Neural cell (in vitro differentiated cells): ENCODE results near the gene GSG1L. TPM values are rescaled to one million over a fixed set of nuclear protein-coding genes. Genes with fewer than 3 reads are reported as not detected.

Experiments
- H2AFZ ChIP-seq: fragments of 200-600, 300-800 bp; sonication (generic), shearing (Covaris generic); 2 replicates; pipeline ENCODE4 v1.6.0; 2014; ENCODE audit warnings: low read depth, mild to moderate bottlenecking, antibody characterized with exemption, low read length, moderate library complexity
- H3F3A ChIP-seq: fragments of 200-600 bp; shearing (Covaris generic); 2 replicates; pipeline ENCODE4 v1.6.1; 2016; ENCODE audit warnings: mild to moderate bottlenecking, moderate library complexity, mixed read lengths, antibody characterized with exemption, low read length; ENCODE audit not compliant: insufficient read depth, poor library complexity, severe bottlenecking
- H3K27ac ChIP-seq: fragments of 200-600, 300-800 bp; sonication (generic), shearing (Covaris generic); 2 replicates; pipeline ENCODE4 v1.5.1; 2014; ENCODE audit warnings: mild to moderate bottlenecking, low read length, moderate library complexity
- H3K27me3 ChIP-seq: fragments of 300-800, 200-600 bp; sonication (generic), shearing (Covaris generic); 2 replicates; pipeline ENCODE4 v1.6.0; 2014; ENCODE audit warnings: mild to moderate bottlenecking, low read depth, low read length, moderate library complexity; ENCODE audit not compliant: insufficient read depth
- H3K36me3 ChIP-seq: fragments of 300-800, 200-600 bp; sonication (generic), shearing (Covaris generic); 2 replicates; pipeline ENCODE4 v1.5.1; 2014; ENCODE audit warnings: mild to moderate bottlenecking, antibody characterized with exemption, low read length, moderate library complexity; ENCODE audit not compliant: insufficient read depth
- H3K4me2 ChIP-seq: fragments of 300-800, 200-600 bp; sonication (generic), shearing (Covaris generic); 2 replicates; pipeline ENCODE4 v1.6.0; 2014; ENCODE audit warnings: mild to moderate bottlenecking, low read length
- H3K4me3 ChIP-seq: fragments of 300-800, 200-600 bp; sonication (generic), shearing (Covaris generic); 2 replicates; pipeline ENCODE4 v1.5.1; 2014; ENCODE audit warnings: mild to moderate bottlenecking, low read length, moderate library complexity
- H3K79me2 ChIP-seq: fragments of 200-600 bp; shearing (Covaris generic); replicated peaks from 2 replicates; pipeline ENCODE4 v1.6.0; 2014; ENCODE audit warnings: mild to moderate bottlenecking, low read length, moderate library complexity; ENCODE audit not compliant: insufficient read depth
- H3K9ac ChIP-seq: fragments of 300-800, 200-600 bp; sonication (generic), shearing (Covaris generic); 2 replicates; pipeline ENCODE4 v1.6.1; 2016; ENCODE audit warnings: mild to moderate bottlenecking, low read length, mixed read lengths
- H3K9me2 ChIP-seq: fragments of 200-600 bp; shearing (Covaris generic); 2 replicates; pipeline ENCODE4 v1.6.1; 2016; ENCODE audit warnings: mild to moderate bottlenecking, low read length, mixed read lengths; ENCODE audit not compliant: insufficient read depth
- H3K9me3 ChIP-seq: fragments of 200-600, 300-800 bp; sonication (generic), shearing (Covaris generic); 2 replicates; pipeline ENCODE4 v1.6.1; 2016; ENCODE audit warnings: mild to moderate bottlenecking, mixed run types, low read length, moderate library complexity, mixed read lengths
- H4K20me1 ChIP-seq: fragments of 200-600 bp; shearing (Covaris generic); 2 replicates; pipeline ENCODE4 v1.6.1; 2016; ENCODE audit warnings: mild to moderate bottlenecking, mixed run types; ENCODE audit not compliant: insufficient read depth
- EP300 ChIP-seq: fragments of 450-650 bp; conservative IDR thresholded peaks from 2 replicates; pipeline ENCODE4 v1.6.1; 2014; ENCODE audit warnings: antibody characterized with exemption, mild to moderate bottlenecking, moderate library complexity; ENCODE audit not compliant: poor library complexity, severe bottlenecking
- EZH2 ChIP-seq: fragments of 200-600, 300-800 bp; shearing (Covaris generic), sonication (generic); IDR thresholded peaks from 2 replicates; pipeline ENCODE4 v1.6.1; 2014; ENCODE audit warnings: antibody characterized with exemption, low read length, borderline replicate concordance, mild to moderate bottlenecking; ENCODE audit not compliant: insufficient read depth, poor library complexity, severe bottlenecking
- MXI1 ChIP-seq: fragments of 450-650 bp; conservative IDR thresholded peaks from 2 replicates; pipeline ENCODE4 v1.6.1; 2014; ENCODE audit warnings: antibody characterized with exemption, mild to moderate bottlenecking; ENCODE audit not compliant: poor library complexity, severe bottlenecking
- POLR2AphosphoS5 ChIP-seq: IDR thresholded peaks from 2 replicates; pipeline ENCODE4 v1.6.1; 2012
- RAD21 ChIP-seq: fragments of 450-650 bp; conservative IDR thresholded peaks from 2 replicates; pipeline ENCODE4 v1.6.1; 2014; ENCODE audit warnings: antibody characterized with exemption, mild to moderate bottlenecking, moderate library complexity
- SMC3 ChIP-seq: fragments of 450-650 bp; conservative IDR thresholded peaks from 2 replicates; pipeline ENCODE4 v1.6.1; 2014; ENCODE audit warnings: antibody characterized with exemption, mild to moderate bottlenecking, moderate library complexity; ENCODE audit not compliant: poor library complexity
- TAF1 ChIP-seq: IDR thresholded peaks from 2 replicates; pipeline ENCODE4 v1.6.1; 2012; ENCODE audit warnings: low read depth
- polyA plus RNA-seq: library from polyadenylated mRNA; depleted of rRNA; stranded (reverse); fragments of >200 nt; gene quantifications from 2 replicates; pipeline ENCODE4 v1.2.3, GENCODE V29; 2014
- TF ChIP-seq, protein P1 (sequence below): IDR thresholded peaks from 2 replicates; pipeline ENCODE4 v1.6.1; 2012; ENCODE audit warnings: borderline replicate concordance
- TF ChIP-seq, protein P2 (sequence below): fragments of 450-650 bp; IDR thresholded peaks from 2 replicates; pipeline ENCODE4 v1.5.1; 2014; ENCODE audit warnings: antibody characterized with exemption, mild to moderate bottlenecking, moderate library complexity; ENCODE audit not compliant: poor library complexity, severe bottlenecking

The GSG1L gene
- polyA plus RNA-seq, 1 donor from 2014 or later: 0.85 TPM

GRCh38 chr16:27756206-27756970, 307.1 kb downstream of the GSG1L start:
- Histone ChIP-seq H2AFZ (no peak overlapping the region), H3K27ac (no peak overlapping the region), H3K9me2 (no peaks in the 10 kb centered on the region), H4K20me1 (no peaks in the 10 kb centered on the region), H3K9ac (no peak overlapping the region), H3K4me2 (no peak overlapping the region), H3K79me2 (no peaks in the 10 kb centered on the region), H3F3A (no peaks in the 10 kb centered on the region), H3K27me3 (no peaks in the 10 kb centered on the region), H3K4me3 (no peak overlapping the region), H3K36me3 (no peaks in the 10 kb centered on the region), H3K9me3 (no peaks in the 10 kb centered on the region)
- TF ChIP-seq EP300 (no peak), EZH2 (no peak), TAF1 (no peak), POLR2AphosphoS5 (no peak), SMC3 (no peak), RAD21 (no peak), MXI1 (no peak)
- TF ChIP-seq, protein P1, sequence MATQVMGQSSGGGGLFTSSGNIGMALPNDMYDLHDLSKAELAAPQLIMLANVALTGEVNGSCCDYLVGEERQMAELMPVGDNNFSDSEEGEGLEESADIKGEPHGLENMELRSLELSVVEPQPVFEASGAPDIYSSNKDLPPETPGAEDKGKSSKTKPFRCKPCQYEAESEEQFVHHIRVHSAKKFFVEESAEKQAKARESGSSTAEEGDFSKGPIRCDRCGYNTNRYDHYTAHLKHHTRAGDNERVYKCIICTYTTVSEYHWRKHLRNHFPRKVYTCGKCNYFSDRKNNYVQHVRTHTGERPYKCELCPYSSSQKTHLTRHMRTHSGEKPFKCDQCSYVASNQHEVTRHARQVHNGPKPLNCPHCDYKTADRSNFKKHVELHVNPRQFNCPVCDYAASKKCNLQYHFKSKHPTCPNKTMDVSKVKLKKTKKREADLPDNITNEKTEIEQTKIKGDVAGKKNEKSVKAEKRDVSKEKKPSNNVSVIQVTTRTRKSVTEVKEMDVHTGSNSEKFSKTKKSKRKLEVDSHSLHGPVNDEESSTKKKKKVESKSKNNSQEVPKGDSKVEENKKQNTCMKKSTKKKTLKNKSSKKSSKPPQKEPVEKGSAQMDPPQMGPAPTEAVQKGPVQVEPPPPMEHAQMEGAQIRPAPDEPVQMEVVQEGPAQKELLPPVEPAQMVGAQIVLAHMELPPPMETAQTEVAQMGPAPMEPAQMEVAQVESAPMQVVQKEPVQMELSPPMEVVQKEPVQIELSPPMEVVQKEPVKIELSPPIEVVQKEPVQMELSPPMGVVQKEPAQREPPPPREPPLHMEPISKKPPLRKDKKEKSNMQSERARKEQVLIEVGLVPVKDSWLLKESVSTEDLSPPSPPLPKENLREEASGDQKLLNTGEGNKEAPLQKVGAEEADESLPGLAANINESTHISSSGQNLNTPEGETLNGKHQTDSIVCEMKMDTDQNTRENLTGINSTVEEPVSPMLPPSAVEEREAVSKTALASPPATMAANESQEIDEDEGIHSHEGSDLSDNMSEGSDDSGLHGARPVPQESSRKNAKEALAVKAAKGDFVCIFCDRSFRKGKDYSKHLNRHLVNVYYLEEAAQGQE: no peak
- TF ChIP-seq, protein P2, sequence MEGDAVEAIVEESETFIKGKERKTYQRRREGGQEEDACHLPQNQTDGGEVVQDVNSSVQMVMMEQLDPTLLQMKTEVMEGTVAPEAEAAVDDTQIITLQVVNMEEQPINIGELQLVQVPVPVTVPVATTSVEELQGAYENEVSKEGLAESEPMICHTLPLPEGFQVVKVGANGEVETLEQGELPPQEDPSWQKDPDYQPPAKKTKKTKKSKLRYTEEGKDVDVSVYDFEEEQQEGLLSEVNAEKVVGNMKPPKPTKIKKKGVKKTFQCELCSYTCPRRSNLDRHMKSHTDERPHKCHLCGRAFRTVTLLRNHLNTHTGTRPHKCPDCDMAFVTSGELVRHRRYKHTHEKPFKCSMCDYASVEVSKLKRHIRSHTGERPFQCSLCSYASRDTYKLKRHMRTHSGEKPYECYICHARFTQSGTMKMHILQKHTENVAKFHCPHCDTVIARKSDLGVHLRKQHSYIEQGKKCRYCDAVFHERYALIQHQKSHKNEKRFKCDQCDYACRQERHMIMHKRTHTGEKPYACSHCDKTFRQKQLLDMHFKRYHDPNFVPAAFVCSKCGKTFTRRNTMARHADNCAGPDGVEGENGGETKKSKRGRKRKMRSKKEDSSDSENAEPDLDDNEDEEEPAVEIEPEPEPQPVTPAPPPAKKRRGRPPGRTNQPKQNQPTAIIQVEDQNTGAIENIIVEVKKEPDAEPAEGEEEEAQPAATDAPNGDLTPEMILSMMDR: no peak

GRCh38 chr16:27754788-27755690, 308.5 kb downstream of the GSG1L start:
- no peaks in the 10 kb centered on the region for H3F3A ChIP-seq
- no peaks in the 10 kb centered on the region for H3K27me3 ChIP-seq
- H2AFZ ChIP-seq: no peak overlapping the region
- H3K79me2 ChIP-seq: no peaks in the 10 kb centered on the region
- H3K9ac ChIP-seq: no peak overlapping the region
- no peaks in the 10 kb centered on the region for H3K9me3 ChIP-seq
- H3K4me3 ChIP-seq: no peak overlapping the region
- H3K4me2 ChIP-seq: no peak overlapping the region
- TF ChIP-seq, protein P1: no peak
- TF ChIP-seq RAD21: no peak
- TF ChIP-seq SMC3: no peak
- no peak for TF ChIP-seq EZH2
- no peak for TF ChIP-seq EP300
- no peak for TF ChIP-seq MXI1
- no peak for TF ChIP-seq POLR2AphosphoS5
- TF ChIP-seq, protein P2: no peak
- no peak for TF ChIP-seq TAF1
- no peaks in the 10 kb centered on the region for H3K36me3 ChIP-seq
- H4K20me1 ChIP-seq: no peaks in the 10 kb centered on the region
- H3K9me2 ChIP-seq: no peaks in the 10 kb centered on the region
- no peak overlapping the region for H3K27ac ChIP-seq
